ENCODE results near the gene STK33.

STK33 gene

DNA sequence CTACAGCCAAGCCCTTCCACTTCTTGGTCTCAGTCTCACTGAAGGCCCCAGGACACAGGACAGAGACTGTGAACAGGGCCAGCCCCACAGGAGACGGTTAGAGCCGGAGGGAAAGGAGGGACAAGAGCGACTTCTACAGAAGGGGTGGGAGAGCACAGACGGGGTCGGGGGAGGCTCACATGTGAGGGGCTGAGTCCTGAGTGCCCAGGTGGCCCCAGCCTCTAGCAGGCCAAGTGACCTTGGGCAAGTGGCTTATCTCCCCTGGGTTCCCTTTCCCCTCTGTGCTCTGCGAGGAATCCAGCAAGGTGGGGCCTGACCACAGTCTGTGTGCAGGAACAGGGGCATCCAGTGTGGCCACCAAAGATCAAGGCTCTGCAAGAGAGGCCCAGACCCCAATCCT, 227.7 kb downstream of the STK33 start (continued):
- TF ChIP-seq, protein P1, sequence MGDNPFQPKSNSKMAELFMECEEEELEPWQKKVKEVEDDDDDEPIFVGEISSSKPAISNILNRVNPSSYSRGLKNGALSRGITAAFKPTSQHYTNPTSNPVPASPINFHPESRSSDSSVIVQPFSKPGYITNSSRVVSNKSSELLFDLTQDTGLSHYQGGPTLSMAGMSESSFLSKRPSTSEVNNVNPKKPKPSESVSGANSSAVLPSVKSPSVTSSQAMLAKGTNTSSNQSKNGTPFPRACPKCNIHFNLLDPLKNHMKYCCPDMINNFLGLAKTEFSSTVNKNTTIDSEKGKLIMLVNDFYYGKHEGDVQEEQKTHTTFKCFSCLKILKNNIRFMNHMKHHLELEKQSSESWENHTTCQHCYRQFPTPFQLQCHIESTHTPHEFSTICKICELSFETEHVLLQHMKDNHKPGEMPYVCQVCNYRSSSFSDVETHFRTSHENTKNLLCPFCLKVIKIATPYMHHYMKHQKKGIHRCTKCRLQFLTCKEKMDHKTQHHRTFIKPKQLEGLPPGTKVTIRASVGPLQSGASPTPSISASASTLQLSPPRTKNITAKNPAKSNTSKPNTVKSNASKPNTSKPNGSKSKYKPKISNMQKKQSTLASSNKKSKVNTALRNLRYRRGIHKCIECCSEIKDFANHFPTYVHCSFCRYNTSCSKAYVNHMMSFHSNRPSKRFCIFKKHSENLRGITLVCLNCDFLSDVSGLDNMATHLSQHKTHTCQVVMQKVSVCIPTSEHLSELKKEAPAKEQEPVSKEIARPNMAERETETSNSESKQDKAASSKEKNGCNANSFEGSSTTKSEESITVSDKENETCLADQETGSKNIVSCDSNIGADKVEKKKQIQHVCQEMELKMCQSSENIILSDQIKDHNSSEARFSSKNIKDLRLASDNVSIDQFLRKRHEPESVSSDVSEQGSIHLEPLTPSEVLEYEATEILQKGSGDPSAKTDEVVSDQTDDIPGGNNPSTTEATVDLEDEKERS (tag by site-specific recombination; IDR thresholded peaks at IDR 0.05), result no peak

DNA sequence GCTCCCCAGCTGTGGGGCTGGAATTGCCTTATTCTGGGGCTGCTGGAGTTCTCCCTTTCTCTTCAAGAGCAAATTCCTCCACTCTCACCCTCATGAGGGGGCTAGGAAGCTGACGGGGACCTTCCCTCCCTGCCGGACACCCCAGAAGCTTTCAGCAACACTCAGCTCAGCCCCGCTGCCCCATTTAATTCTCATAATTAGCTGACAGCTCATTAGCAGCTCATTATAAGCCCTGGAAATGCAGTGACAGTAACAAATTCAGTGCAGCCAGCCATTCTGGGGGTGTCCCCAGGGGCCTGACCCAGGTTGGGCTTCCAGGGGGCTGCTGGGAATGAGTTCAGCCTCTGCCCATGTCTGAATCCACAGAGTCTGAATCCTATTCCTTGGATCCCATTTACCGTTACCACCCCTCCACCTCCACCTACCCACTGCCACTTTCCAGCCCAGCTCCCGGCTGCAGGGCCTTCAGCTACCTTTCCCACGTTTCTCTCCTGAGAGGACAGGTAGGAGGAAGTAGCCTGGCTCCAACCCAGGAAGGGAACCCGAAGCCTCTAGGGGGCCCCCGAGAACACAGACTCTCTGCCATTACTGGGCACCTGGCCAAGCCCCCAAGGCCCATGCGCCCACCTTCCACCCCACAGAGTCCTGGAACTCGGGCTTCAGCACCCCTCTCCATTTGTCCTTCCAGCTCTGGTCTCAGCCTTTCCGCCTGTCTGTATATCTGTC, 228.6 kb downstream of the STK33 start:
- ChIA-PET CTCF (interaction anchor here (0.6 to 1.1 kb wide), 2 partner anchors 11 to 258 kb away, joined by 3 to 4 read pairs; no protein-coding TSS in a partner anchor), POLR2A (no interaction called here)
- TF ChIP-seq SALL2 (tag by site-specific recombination; IDR thresholded peaks at IDR 0.05; ENCODE audit: borderline replicate concordance), result no peak
- no peak for TF ChIP-seq ZNF670 (tag by site-specific recombination; IDR thresholded peaks at IDR 0.05; ENCODE audit: low read depth)
- no peak for TF ChIP-seq ZFP69B (tag by site-specific recombination; IDR thresholded peaks at IDR 0.05)
- TF ChIP-seq, protein P2, sequence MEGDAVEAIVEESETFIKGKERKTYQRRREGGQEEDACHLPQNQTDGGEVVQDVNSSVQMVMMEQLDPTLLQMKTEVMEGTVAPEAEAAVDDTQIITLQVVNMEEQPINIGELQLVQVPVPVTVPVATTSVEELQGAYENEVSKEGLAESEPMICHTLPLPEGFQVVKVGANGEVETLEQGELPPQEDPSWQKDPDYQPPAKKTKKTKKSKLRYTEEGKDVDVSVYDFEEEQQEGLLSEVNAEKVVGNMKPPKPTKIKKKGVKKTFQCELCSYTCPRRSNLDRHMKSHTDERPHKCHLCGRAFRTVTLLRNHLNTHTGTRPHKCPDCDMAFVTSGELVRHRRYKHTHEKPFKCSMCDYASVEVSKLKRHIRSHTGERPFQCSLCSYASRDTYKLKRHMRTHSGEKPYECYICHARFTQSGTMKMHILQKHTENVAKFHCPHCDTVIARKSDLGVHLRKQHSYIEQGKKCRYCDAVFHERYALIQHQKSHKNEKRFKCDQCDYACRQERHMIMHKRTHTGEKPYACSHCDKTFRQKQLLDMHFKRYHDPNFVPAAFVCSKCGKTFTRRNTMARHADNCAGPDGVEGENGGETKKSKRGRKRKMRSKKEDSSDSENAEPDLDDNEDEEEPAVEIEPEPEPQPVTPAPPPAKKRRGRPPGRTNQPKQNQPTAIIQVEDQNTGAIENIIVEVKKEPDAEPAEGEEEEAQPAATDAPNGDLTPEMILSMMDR (tag by site-specific recombination; IDR thresholded peaks at IDR 0.05), result no peak
- no peak for TF ChIP-seq ZNF169 (tag by site-specific recombination; IDR thresholded peaks at IDR 0.05)
- TF ChIP-seq ZNF132 (tag by site-specific recombination; IDR thresholded peaks at IDR 0.05; ENCODE audit: borderline replicate concordance), result no peak
- no peak for TF ChIP-seq ZBTB48 (tag by site-specific recombination; IDR thresholded peaks at IDR 0.05)
- no peak for TF ChIP-seq HOXD13 (CRISPR knock-in tag; IDR thresholded peaks at IDR 0.05; ENCODE audit: borderline replicate concordance)
- TF ChIP-seq, protein P3, sequence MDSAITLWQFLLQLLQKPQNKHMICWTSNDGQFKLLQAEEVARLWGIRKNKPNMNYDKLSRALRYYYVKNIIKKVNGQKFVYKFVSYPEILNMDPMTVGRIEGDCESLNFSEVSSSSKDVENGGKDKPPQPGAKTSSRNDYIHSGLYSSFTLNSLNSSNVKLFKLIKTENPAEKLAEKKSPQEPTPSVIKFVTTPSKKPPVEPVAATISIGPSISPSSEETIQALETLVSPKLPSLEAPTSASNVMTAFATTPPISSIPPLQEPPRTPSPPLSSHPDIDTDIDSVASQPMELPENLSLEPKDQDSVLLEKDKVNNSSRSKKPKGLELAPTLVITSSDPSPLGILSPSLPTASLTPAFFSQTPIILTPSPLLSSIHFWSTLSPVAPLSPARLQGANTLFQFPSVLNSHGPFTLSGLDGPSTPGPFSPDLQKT (IDR thresholded peaks at IDR 0.05; ENCODE audit: borderline replicate concordance, low read depth, low read length), result no peak
- TF ChIP-seq ZFP3 (tag by site-specific recombination; IDR thresholded peaks at IDR 0.05; ENCODE audit: low read depth), result no peak
- TF ChIP-seq GLIS1 (tag by site-specific recombination; IDR thresholded peaks at IDR 0.05), result no peak
- TF ChIP-seq ZNF747 (tag by site-specific recombination; IDR thresholded peaks at IDR 0.05), result no peak
- no peak for TF ChIP-seq ZNF138 (tag by site-specific recombination; IDR thresholded peaks at IDR 0.05; ENCODE audit: borderline replicate concordance)
- TF ChIP-seq ZNF248 (tag by site-specific recombination; IDR thresholded peaks at IDR 0.05), result no peak
- TF ChIP-seq, protein P4, sequence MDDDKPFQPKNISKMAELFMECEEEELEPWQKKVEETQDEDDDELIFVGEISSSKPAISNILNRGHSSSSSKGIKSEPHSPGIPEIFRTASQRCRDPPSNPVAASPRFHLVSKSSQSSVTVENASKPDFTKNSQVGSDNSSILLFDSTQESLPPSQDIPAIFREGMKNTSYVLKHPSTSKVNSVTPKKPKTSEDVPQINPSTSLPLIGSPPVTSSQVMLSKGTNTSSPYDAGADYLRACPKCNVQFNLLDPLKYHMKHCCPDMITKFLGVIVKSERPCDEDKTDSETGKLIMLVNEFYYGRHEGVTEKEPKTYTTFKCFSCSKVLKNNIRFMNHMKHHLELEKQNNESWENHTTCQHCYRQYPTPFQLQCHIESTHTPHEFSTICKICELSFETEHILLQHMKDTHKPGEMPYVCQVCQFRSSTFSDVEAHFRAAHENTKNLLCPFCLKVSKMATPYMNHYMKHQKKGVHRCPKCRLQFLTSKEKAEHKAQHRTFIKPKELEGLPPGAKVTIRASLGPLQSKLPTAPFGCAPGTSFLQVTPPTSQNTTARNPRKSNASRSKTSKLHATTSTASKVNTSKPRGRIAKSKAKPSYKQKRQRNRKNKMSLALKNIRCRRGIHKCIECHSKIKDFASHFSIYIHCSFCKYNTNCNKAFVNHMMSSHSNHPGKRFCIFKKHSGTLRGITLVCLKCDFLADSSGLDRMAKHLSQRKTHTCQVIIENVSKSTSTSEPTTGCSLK (tag by site-specific recombination; IDR thresholded peaks at IDR 0.05), result no peak
- no peak for TF ChIP-seq SP2 (tag by site-specific recombination; IDR thresholded peaks at IDR 0.05)
- H3K36me3 ChIP-seq (ENCODE audit: control insufficient read depth in 2 of 2, insufficient read depth in 1 of 2, low read length in 2 of 2), result no peaks in the 10 kb centered on the region
- no peaks in the 10 kb centered on the region for H3K9me3 ChIP-seq (ENCODE audit: control insufficient read depth, insufficient read depth, low read depth, low read length)
- no peak overlapping the region for H3K27ac ChIP-seq (ENCODE audit: extremely low read depth, low read depth, low read length)
- no peaks in the 10 kb centered on the region for H3K4me1 ChIP-seq (ENCODE audit: control insufficient read depth, insufficient read depth, low read length)
- H3K4me3 ChIP-seq (ENCODE audit: low read depth, low read length), result no peak overlapping the region

Measured in HEK293 (cell line).